ENCODE measurements around the gene RIMBP2.

RIMBP2 gene

DNA sequence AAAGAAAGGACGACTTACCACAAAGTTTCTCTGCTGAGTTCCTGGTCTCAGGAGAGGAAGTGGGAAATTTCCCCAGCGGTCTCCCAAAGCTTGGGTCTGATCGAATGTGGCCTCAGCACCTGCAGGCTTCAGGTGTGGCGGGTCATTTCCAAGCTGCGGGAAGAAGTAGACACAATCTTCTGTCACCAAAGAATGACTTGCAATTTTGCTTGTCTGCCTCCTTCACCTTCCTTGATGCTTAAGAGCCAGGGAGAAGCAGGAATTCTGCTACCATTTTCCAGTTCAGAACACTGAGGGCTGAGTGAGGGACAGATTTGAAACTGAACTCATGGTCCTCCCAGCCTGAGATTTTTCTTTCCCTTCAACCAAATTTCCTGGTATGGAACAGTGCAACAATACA is 87.8 kb downstream of the RIMBP2 start:
- no peak for DNase-seq (ENCODE audit: low read depth, low spot score)

DNA sequence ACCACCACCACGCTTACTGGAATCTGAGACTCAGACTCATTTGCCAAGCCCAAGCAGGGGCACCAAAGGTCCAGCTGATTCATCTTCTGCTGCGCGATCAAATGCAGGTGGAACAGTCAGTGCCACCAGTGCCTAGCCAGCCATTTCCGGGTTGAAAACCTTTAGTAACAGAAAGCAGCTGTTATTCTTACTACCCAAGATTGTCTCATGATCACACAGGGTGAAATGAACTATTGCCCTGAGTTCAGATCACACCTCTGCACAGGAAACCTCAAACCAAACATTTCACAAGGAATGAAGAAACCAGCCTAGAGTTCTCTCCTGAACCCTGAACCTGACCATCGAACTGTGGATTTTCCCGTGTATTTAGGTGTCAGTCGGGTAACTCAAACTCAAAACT is 88.9 kb downstream of the RIMBP2 start:
- no peak for DNase-seq (ENCODE audit: low read depth, low spot score)

GRCh38 chr12:130626601-130627000 is 89.5 kb downstream of the RIMBP2 start:
- no peak for DNase-seq (ENCODE audit: low read depth, low spot score)

- no peak for DNase-seq (ENCODE audit: low read depth, low spot score)
Measured at GRCh38 chr12:130625201-130625600, 90.9 kb downstream of the RIMBP2 start.

DNA sequence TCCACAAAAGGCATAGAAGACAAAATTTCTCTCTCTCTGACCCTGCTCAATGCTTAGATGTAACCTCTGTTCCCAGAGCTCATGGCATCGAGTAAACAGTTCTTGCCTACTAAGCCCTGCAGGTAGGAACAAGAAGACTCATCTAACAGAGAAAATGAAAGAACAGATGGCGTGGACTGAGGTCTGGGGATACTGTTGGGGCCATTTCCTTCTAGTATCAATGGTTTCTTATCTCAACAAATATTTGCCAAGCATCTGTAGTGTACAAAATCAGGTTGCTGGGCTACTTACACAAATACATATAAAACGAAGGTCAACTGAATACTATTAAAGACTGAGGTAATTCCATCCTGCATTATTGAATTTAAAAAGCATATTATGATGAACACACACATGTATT is 93.3 kb downstream of the RIMBP2 start:
- no peak for DNase-seq (ENCODE audit: low read depth, low spot score)

- no peak for DNase-seq (ENCODE audit: low read depth, low spot score)
Measured at GRCh38 chr12:130621696-130622298, 94.3 kb downstream of the RIMBP2 start.

DNA sequence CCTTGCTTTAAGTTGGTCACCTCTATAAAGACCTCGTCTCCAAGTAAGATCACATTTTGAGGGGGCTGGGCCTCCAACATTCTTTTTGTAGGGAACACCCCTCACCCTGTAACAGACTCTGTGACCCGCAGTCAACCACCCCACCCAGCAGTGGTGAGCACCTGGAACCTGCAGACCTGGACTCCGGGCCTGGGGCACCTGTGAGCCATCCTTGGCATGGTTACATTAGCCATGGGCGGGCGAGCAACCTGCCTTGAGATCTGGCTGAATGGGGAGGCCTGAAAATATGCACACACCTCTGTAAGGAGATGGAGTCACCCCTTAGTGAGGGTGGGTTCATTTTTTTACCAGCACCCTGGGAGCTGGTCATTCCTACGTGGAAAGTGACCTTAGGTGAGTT is 95.3 kb downstream of the RIMBP2 start:
- DNase-seq (ENCODE audit: low read depth, low spot score) = no peak

DNA sequence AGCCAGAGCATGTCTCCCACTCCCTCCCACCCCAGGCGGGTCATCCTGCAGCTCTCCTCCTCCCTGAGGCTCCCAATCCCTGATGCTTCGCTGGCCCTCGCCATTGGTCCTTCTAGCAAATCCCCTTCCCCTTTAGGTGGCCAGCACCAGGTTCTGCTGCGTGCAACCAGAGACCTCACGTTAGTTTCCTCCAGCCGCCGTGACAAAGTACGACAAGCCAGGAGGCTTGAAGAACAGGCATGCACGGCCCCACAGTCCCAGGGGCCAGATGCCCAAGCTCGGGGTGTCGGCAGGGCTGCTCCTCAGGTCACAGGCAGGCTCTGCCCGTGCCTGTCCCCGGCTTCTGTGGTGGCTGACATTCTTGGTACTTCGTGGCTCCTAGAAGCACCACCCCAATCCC is 95.8 kb downstream of the RIMBP2 start:
- DNase-seq (ENCODE audit: low read depth, low spot score) = no peak

DNA sequence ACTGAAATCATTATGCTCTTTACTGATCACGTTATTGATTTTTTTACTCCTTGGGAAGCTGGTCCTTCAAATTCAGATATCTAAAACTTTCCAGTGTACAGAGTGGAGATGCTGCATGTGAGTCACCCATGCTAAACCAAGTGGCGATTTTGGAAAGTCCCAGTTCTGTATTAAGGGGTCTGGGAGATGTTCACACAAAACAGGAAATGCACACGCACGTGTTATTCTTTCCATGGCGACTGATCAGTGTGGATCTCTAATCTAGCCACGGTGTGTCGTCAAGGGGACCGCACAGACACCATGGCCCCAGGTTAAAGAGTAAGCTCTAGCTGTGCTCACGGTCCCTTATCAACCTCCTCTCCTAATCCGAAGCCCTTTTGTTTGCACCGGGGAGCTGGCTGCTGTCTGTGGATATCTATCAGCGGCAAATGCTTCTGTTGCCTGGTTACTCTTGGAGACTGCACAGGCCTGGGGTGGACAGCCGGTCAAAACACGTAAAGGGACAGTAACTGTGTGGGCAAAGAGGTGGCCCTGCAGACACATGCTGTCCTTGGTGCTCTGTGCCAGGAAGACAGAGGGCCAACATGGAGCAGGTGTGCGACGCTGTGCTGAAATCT is 96.6 kb downstream of the RIMBP2 start:
- DNase-seq (ENCODE audit: low read depth, low spot score) = no peak

- no peak for DNase-seq (ENCODE audit: low read depth, low spot score)
Measured at GRCh38 chr12:130617219-130617618, 98.9 kb downstream of the RIMBP2 start.

DNA sequence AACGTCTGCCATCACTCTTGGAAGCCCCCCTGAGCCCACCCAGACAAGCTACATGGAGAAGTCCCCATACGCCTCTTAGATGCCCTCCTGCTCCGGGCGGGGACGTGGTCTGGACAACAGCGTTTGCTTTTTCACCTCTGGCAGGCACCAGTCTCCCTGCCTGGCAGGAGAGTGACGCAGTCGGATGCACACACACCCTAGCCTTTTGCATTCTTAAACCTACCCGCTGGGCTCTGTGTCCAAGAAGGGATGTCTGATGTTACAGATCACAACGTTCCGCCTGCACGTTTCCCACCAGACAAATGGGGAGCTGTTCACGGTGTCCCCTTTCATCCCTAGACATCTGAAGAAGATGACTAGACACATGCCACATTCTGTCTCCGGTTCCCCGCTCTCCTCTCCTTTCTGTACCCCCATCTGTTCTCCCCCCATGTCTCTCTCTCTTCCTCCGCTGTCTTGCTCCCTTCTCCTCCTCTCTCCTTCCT is 100.2 kb downstream of the RIMBP2 start:
- DNase-seq (ENCODE audit: low read depth, low spot score) = no peak

DNA sequence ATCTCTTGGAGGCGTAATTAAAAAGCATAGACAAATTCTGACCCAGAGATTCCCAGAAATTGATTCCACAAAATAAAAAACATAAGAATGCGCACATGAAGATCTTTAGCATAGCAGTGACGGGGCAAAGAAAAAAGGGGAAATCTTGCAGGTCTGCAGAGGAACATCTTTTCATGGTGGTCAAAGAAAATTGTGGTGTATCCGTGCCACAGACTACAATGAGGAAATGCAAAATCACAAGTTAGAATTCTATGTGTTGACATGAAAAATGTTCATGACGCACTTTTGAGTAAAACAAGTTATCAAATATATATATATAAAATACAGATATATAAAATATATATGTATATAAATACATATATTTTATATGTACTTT is 101.6 kb downstream of the RIMBP2 start:
- no peak for DNase-seq (ENCODE audit: low read depth, low spot score)

DNA sequence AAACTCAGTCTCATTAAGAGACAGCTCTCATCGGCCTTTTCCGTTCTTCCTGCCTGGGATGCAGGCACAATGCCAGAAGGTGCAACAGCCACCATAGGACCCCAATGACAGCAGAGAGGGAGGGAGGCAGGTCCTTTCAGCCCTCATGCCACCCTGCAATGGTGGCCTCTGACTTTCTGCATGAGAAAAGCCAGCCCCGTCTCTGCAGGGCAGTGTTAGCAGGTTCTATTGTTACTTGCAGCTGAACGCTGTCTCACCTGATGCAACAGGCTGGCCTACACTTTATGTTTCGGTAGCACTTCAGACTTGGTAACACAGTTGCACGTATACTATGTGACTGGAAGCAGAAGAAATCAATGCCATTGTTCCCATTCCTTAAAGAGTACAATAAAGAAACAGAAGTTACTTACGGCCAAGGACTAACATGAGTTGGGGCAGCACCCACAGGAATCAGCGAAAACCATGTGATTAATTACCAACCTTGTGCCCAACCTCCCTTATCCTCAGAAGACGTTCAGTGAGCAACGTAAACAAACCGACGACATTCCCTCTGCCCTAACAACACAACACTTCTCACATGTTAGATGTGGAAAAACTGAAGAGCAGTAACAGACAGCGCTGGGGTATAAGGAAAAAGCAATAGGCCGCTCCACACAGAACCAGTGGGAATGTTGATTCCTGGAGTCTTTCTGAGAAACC is 102.1 kb downstream of the RIMBP2 start:
- DNase-seq (ENCODE audit: low read depth, low spot score) = no peak

GRCh38 chr12:130613131-130613530 is 103.0 kb downstream of the RIMBP2 start:
- DNase-seq (ENCODE audit: low read depth, low spot score) = no peak

- DNase-seq (ENCODE audit: low read depth, low spot score) = no peak
Measured at GRCh38 chr12:130611026-130611905, 104.8 kb downstream of the RIMBP2 start.

DNA sequence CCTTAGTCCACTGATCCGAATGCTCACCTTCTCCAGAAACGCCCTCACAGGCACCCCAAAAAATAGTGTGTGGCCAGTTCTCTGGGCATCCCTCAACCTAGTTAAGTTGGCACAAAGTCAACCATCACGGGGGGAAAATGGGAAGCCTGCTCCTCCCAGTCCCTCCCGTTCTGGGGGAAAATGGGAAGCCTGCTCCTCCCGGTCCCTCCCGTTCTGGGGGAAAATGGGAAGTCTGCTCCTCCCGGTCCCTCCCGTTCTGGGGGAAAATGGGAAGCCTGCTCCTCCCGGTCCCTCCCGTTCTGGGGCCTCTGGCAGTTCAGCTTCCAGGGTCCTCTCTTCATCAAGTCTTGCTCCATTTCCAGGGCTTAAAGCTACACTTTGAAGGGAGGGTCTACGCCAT is 106.1 kb downstream of the RIMBP2 start:
- DNase-seq (ENCODE audit: low read depth, low spot score) = no peak

DNA sequence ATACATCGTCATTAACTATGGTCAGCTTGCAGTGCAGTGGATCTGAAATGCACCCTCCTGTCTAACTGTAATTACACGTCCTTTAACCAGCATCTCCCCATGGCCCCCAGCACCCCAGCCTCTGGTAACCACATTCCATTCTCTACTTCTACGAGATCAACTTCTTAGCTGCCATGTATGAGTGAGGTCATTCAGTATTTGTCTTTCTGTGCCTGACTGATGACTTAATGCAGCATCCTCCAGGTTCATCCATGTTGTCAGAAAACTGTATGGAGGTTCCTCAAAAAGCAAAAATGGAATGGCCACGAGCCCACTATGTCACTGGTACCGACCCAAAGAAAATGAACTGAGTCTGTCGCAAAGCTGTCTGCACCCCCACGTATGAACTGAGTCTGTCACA is 107.3 kb downstream of the RIMBP2 start:
- no peak for DNase-seq (ENCODE audit: low read depth, low spot score)

DNA sequence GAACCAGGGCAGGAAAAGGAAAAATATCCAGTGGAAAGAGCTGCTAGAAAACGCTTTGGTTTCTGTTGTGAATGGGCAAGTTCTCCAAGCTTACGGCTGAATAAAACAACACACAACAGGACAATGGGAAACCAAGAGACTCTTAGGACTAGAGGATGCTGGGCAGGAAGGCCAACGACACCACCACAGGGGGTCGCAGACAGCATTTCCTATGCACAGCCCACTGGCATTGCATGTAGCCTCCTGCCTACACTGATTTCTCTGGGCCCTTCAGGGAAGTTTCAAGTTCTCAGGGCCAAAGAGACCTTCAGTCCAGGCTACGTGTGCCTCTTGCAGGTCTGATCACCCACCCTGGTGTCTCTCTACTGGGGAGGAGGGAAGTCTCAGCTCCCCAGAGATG is 108.0 kb downstream of the RIMBP2 start:
- no peak for DNase-seq (ENCODE audit: low read depth, low spot score)

DNA sequence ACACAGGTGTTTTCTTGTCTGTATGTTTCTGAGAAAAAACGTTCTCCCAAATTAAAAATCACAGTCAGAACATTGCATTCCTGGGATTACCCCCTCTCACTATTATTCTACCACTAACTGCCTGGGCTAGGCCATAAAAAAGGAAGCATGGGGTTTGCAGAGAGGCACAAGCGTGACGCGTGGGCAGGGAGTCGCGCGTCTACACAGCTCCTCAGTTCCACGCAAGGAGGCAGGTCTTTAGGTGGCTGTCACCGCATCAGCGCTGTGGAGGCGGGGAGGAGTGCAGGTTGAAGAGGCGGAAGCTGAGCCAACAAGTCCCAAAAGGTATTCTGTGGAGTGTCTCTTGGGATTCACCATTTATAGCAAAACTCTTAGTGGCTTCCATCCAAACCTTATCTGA is 109.9 kb downstream of the RIMBP2 start:
- no peak for DNase-seq (ENCODE audit: low read depth, low spot score)

DNA sequence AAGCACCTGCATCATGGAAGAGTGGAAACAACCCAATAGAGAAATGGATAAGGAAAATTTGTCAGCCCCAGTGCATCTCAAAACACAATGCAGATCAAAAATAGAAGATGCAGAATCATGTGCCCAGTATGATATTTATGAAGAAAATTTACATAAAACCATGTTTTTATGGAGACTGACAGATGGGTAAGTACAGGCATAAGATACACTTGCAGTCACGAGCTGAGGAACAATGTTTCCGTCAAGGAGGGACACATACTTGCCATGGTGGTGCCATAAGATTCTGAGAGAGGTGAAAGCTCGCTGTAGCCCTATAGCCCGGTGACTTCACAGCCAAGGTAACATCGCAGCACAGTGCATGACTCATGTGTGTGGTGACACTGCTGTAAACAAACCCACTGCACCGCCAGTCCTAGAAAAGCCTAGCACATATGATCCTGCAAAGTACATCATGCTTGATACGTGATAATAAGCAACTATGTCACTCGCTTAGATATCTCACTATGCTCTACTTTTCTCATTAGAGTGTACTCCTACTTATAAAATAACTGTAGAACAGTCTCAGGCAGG is 112.6 kb downstream of the RIMBP2 start:
- DNase-seq (ENCODE audit: low read depth, low spot score) = no peak

DNA sequence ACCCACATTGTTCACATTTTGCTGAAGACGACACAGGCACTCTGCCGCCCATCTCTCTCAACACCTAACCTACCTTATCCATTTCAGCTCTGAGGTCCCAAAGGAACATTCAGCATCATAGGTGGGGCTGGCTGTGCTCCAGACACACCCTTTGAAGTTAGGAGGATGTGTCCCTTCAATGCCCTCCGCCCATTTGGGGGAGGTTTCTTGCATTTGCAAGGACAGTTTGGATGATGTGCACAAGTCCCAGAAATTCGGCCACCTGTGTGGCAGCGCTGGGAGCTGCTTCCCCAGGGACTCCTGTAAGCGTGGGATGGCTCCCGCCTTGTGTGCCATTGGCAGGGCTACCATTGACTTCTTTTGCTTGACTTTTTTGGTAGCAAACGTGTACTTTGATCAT is 113.8 kb downstream of the RIMBP2 start:
- no peak for DNase-seq (ENCODE audit: low read depth, low spot score)

GRCh38 chr12:130601327-130601726 is 114.8 kb downstream of the RIMBP2 start:
- no peak for DNase-seq (ENCODE audit: low read depth, low spot score)

Measured in astrocyte of the hippocampus (primary cell).